Measurements from ENCODE around the gene PLA2G3. TPM values are rescaled to one million over a fixed set of nuclear protein-coding genes. Genes with fewer than 3 reads are reported as not detected.
"Not testable (repeated sequence)": the region's sequence is repeated elsewhere in the genome, so short reads cannot be mapped to it uniquely, and the experiment has no call there.

Gene PLA2G3
- total and polyA plus RNA-seq, 5 donors from 2014 or later: not detected

GRCh38 chr22:31176923-31177322 lies 36.6 kb upstream of the PLA2G3 start:
- Histone ChIP-seq H3K4me1 (ENCODE audit: control insufficient read depth, insufficient read depth, low read length, poor library complexity, severe bottlenecking) (no peaks in the 10 kb centered on the region), H3K27ac (ENCODE audit: insufficient read depth, low read length, poor library complexity, severe bottlenecking) (no peak overlapping the region), H3K36me3 (ENCODE audit: control insufficient read depth, insufficient read depth, low read length) (peaks cover 23% of the 10 kb centered on the region), H3K9me3 (ENCODE audit: control insufficient read depth in 2 of 2, low read length in 2 of 2) (no peaks in the 10 kb centered on the region), H3K27me3 (ENCODE audit: control insufficient read depth, insufficient read depth, low read length) (no peaks in the 10 kb centered on the region), H3K4me3 (ENCODE audit: low read depth, low read length) (no peak overlapping the region)
- DNase-seq (no peak), ATAC-seq (ENCODE audit: low read depth in 2 of 2) (no peak)
- peaks cover 13 to 49% (median 33%) of the 10 kb centered on the region in 4 donors for H3K4me1 Mint-ChIP-seq
- no peaks in the 10 kb centered on the region for H3K27me3 Mint-ChIP-seq
- peaks cover 25% of the 10 kb centered on the region for H3K36me3 Mint-ChIP-seq
- H3K9me3 Mint-ChIP-seq: peaks cover 0 to 2% (median 0%) of the 10 kb centered on the region in 7 donors
- H3K4me3 Mint-ChIP-seq: no peak overlapping the region
- peak overlapping the region in 1 of 3 donors; percentile 6 for H3K27ac Mint-ChIP-seq

GRCh38 chr22:31173386-31174145 lies 33.3 kb upstream of the PLA2G3 start:
- no peak for ATAC-seq (ENCODE audit: low read depth in 2 of 2)
- Mint-ChIP-seq H3K4me1 (peaks cover 14 to 50% (median 34%) of the 10 kb centered on the region in 4 donors), H3K27me3 (no peaks in the 10 kb centered on the region), H3K27ac (peak overlapping the region in 1 of 3 donors; percentile 22), H3K4me3 (no peak overlapping the region), H3K9me3 (no peaks in the 10 kb centered on the region), H3K36me3 (peaks cover 21% of the 10 kb centered on the region)
- Histone ChIP-seq H3K27ac (ENCODE audit: insufficient read depth, low read length, poor library complexity, severe bottlenecking) (no peak overlapping the region), H3K4me1 (ENCODE audit: control insufficient read depth, insufficient read depth, low read length, poor library complexity, severe bottlenecking) (peaks cover 3% of the 10 kb centered on the region), H3K36me3 (ENCODE audit: control insufficient read depth, insufficient read depth, low read length) (peaks cover 19% of the 10 kb centered on the region), H3K27me3 (ENCODE audit: control insufficient read depth, insufficient read depth, low read length) (no peaks in the 10 kb centered on the region), H3K4me3 (ENCODE audit: low read depth, low read length) (no peak overlapping the region), H3K9me3 (ENCODE audit: control insufficient read depth in 2 of 2, low read length in 2 of 2) (no peaks in the 10 kb centered on the region)
- no peak for DNase-seq

- not testable (repeated sequence) for DNase-seq; H3K4me3 ChIP-seq (ENCODE audit: low read depth, low read length); H3K9me3 ChIP-seq (ENCODE audit: control insufficient read depth in 2 of 2, low read length in 2 of 2); H3K27ac Mint-ChIP-seq; H3K27me3 Mint-ChIP-seq; H3K4me1 ChIP-seq (ENCODE audit: control insufficient read depth, insufficient read depth, low read length, poor library complexity, severe bottlenecking); ATAC-seq (ENCODE audit: low read depth in 2 of 2); H3K36me3 ChIP-seq (ENCODE audit: control insufficient read depth, insufficient read depth, low read length); H3K27ac ChIP-seq (ENCODE audit: insufficient read depth, low read length, poor library complexity, severe bottlenecking); H3K9me3 Mint-ChIP-seq; H3K4me3 Mint-ChIP-seq; H3K27me3 ChIP-seq (ENCODE audit: control insufficient read depth, insufficient read depth, low read length)
- peaks cover 19% of the 10 kb centered on the region for H3K36me3 Mint-ChIP-seq
- peaks cover 21 to 51% (median 37%) of the 10 kb centered on the region in 4 donors for H3K4me1 Mint-ChIP-seq
Observed at GRCh38 chr22:31171734-31172133, 31.4 kb upstream of the PLA2G3 start.

GRCh38 chr22:31170971-31171370 lies 30.7 kb upstream of the PLA2G3 start:
- Mint-ChIP-seq H3K36me3 (peaks cover 23% of the 10 kb centered on the region), H3K4me3 (no peak overlapping the region), H3K27ac (no peak overlapping the region), H3K27me3 (no peaks in the 10 kb centered on the region), H3K4me1 (peaks cover 23 to 56% (median 39%) of the 10 kb centered on the region in 4 donors), H3K9me3 (no peaks in the 10 kb centered on the region)
- Histone ChIP-seq H3K27ac (ENCODE audit: insufficient read depth, low read length, poor library complexity, severe bottlenecking) (no peak overlapping the region), H3K4me1 (ENCODE audit: control insufficient read depth, insufficient read depth, low read length, poor library complexity, severe bottlenecking) (peaks cover 4% of the 10 kb centered on the region), H3K27me3 (ENCODE audit: control insufficient read depth, insufficient read depth, low read length) (no peaks in the 10 kb centered on the region), H3K4me3 (ENCODE audit: low read depth, low read length) (no peak overlapping the region), H3K9me3 (ENCODE audit: control insufficient read depth in 2 of 2, low read length in 2 of 2) (no peaks in the 10 kb centered on the region), H3K36me3 (ENCODE audit: control insufficient read depth, insufficient read depth, low read length) (peaks cover 10% of the 10 kb centered on the region)
- DNase-seq: no peak
- no peak for ATAC-seq (ENCODE audit: low read depth in 2 of 2)

- H3K27ac Mint-ChIP-seq: peak overlapping the region in 2 of 3 donors; percentile 17 to 82
- peak overlapping the region; percentile 91 to 100 (median 100) for H3K4me3 Mint-ChIP-seq
- no peaks in the 10 kb centered on the region for H3K9me3 Mint-ChIP-seq
- H3K4me3 ChIP-seq (ENCODE audit: low read depth, low read length): peak overlapping the region; percentile 30
- peaks cover 13% of the 10 kb centered on the region for H3K36me3 ChIP-seq (ENCODE audit: control insufficient read depth, insufficient read depth, low read length)
- H3K27ac ChIP-seq (ENCODE audit: insufficient read depth, low read length, poor library complexity, severe bottlenecking): peak overlapping the region; percentile 34
- peaks cover 14% of the 10 kb centered on the region for H3K36me3 Mint-ChIP-seq
- peaks cover 23 to 57% (median 30%) of the 10 kb centered on the region in 4 donors for H3K4me1 Mint-ChIP-seq
- ATAC-seq (ENCODE audit: low read depth in 2 of 2) (no peak), DNase-seq (no peak)
- no peaks in the 10 kb centered on the region for H3K27me3 ChIP-seq (ENCODE audit: control insufficient read depth, insufficient read depth, low read length)
- peaks cover 7% of the 10 kb centered on the region for H3K27me3 Mint-ChIP-seq
- H3K4me1 ChIP-seq (ENCODE audit: control insufficient read depth, insufficient read depth, low read length, poor library complexity, severe bottlenecking): peaks cover 26% of the 10 kb centered on the region
- no peaks in the 10 kb centered on the region for H3K9me3 ChIP-seq (ENCODE audit: control insufficient read depth in 2 of 2, low read length in 2 of 2)
Observed at GRCh38 chr22:31162015-31162765, 21.9 kb upstream of the PLA2G3 start.

- Histone ChIP-seq H3K9me3 (ENCODE audit: control insufficient read depth in 2 of 2, low read length in 2 of 2) (no peaks in the 10 kb centered on the region), H3K27me3 (ENCODE audit: control insufficient read depth, insufficient read depth, low read length) (no peaks in the 10 kb centered on the region), H3K27ac (ENCODE audit: insufficient read depth, low read length, poor library complexity, severe bottlenecking) (no peak overlapping the region), H3K4me1 (ENCODE audit: control insufficient read depth, insufficient read depth, low read length, poor library complexity, severe bottlenecking) (peaks cover 26% of the 10 kb centered on the region), H3K4me3 (ENCODE audit: low read depth, low read length) (peak overlapping the region; percentile 84), H3K36me3 (ENCODE audit: control insufficient read depth, insufficient read depth, low read length) (peaks cover 13% of the 10 kb centered on the region)
- H3K27ac Mint-ChIP-seq: peak overlapping the region in 2 of 3 donors; percentile 21 to 96
- H3K4me3 Mint-ChIP-seq: peak overlapping the region; percentile 98 to 100 (median 100)
- ATAC-seq (ENCODE audit: low read depth in 2 of 2): no peak
- DNase-seq: no peak
- peaks cover 7% of the 10 kb centered on the region for H3K27me3 Mint-ChIP-seq
- no peaks in the 10 kb centered on the region for H3K9me3 Mint-ChIP-seq
- peaks cover 10% of the 10 kb centered on the region for H3K36me3 Mint-ChIP-seq
- H3K4me1 Mint-ChIP-seq: peaks cover 23 to 51% (median 26%) of the 10 kb centered on the region in 4 donors
Observed at GRCh38 chr22:31161386-31161785, 21.1 kb upstream of the PLA2G3 start.

GRCh38 chr22:31160328-31160978 lies 20.1 kb upstream of the PLA2G3 start:
- H3K36me3 ChIP-seq (ENCODE audit: control insufficient read depth, insufficient read depth, low read length): peaks cover 5% of the 10 kb centered on the region
- H3K9me3 ChIP-seq (ENCODE audit: control insufficient read depth in 2 of 2, low read length in 2 of 2): no peaks in the 10 kb centered on the region
- Mint-ChIP-seq H3K27me3 (peaks cover 13% of the 10 kb centered on the region), H3K27ac (peak overlapping the region; percentile 96 to 99 (median 98)), H3K4me1 (peaks cover 20 to 45% (median 26%) of the 10 kb centered on the region in 4 donors), H3K4me3 (peak overlapping the region; percentile 98 to 100 (median 100)), H3K9me3 (no peaks in the 10 kb centered on the region), H3K36me3 (peaks cover 4% of the 10 kb centered on the region)
- H3K4me3 ChIP-seq (ENCODE audit: low read depth, low read length): peak overlapping the region; percentile 84
- peak; percentile 6 to 7 for ATAC-seq (ENCODE audit: low read depth in 2 of 2)
- peak in 2 of 3 donors; percentile 22 to 28 for DNase-seq
- peaks cover 26% of the 10 kb centered on the region for H3K4me1 ChIP-seq (ENCODE audit: control insufficient read depth, insufficient read depth, low read length, poor library complexity, severe bottlenecking)
- H3K27ac ChIP-seq (ENCODE audit: insufficient read depth, low read length, poor library complexity, severe bottlenecking): peak overlapping the region; percentile 87
- H3K27me3 ChIP-seq (ENCODE audit: control insufficient read depth, insufficient read depth, low read length): no peaks in the 10 kb centered on the region

Data from CD4-positive, CD25-positive, alpha-beta regulatory T cell (primary cell).